ENCODE measurements around the gene MFSD2B.
A peak's percentile ranks its signal among the peaks of the same experiment; 100 is the strongest.

DNA sequence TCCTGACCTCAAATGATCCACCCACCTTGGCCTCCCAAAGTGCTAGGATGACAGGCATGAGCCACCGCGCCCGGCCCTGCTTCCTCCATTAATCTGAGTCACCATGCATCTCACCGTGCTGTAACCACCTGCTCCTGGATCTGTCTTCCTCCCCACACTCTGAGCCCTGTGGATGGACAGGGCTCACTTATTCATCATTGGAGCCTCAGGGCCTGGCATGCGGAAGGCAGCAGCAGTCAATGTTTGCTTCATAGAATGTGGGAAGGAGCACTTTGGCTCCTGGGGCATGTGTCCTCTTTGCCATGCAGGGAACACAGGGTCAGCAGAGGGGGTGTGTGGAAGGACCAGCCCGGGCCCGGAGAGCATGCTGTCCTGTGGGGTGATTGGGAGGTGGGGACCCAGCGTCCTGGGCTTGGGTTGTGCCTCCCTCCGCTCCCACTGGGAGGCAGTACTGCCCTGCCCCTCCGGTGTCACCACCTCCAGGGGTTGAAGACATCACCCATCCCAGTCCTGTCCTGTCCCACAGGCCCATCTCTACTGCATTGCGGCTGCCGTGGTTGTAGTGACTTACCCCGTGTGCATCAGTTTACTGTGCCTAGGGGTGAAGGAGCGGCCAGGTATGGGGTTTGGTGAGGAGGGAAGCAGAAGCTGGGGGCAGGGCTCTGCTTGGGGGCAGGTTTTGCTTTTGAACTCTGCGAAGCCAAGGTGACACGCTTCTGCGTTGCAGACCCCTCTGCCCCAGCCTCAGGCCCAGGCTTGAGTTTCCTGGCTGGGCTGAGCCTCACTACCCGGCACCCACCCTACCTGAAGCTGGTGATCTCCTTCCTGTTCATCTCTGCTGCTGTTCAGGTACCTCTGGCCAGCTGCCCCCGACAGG, 11.5 kb downstream of the MFSD2B start:
- TF ChIP-seq, protein P1, sequence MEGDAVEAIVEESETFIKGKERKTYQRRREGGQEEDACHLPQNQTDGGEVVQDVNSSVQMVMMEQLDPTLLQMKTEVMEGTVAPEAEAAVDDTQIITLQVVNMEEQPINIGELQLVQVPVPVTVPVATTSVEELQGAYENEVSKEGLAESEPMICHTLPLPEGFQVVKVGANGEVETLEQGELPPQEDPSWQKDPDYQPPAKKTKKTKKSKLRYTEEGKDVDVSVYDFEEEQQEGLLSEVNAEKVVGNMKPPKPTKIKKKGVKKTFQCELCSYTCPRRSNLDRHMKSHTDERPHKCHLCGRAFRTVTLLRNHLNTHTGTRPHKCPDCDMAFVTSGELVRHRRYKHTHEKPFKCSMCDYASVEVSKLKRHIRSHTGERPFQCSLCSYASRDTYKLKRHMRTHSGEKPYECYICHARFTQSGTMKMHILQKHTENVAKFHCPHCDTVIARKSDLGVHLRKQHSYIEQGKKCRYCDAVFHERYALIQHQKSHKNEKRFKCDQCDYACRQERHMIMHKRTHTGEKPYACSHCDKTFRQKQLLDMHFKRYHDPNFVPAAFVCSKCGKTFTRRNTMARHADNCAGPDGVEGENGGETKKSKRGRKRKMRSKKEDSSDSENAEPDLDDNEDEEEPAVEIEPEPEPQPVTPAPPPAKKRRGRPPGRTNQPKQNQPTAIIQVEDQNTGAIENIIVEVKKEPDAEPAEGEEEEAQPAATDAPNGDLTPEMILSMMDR (IDR thresholded peaks at IDR 0.05): peak; percentile 38; the same call in 1 of the 2 replicates
- TF ChIP-seq POLR2AphosphoS5 (IDR thresholded peaks at IDR 0.05; ENCODE audit: low read depth, low read length): no peak
- TF ChIP-seq, protein P2, sequence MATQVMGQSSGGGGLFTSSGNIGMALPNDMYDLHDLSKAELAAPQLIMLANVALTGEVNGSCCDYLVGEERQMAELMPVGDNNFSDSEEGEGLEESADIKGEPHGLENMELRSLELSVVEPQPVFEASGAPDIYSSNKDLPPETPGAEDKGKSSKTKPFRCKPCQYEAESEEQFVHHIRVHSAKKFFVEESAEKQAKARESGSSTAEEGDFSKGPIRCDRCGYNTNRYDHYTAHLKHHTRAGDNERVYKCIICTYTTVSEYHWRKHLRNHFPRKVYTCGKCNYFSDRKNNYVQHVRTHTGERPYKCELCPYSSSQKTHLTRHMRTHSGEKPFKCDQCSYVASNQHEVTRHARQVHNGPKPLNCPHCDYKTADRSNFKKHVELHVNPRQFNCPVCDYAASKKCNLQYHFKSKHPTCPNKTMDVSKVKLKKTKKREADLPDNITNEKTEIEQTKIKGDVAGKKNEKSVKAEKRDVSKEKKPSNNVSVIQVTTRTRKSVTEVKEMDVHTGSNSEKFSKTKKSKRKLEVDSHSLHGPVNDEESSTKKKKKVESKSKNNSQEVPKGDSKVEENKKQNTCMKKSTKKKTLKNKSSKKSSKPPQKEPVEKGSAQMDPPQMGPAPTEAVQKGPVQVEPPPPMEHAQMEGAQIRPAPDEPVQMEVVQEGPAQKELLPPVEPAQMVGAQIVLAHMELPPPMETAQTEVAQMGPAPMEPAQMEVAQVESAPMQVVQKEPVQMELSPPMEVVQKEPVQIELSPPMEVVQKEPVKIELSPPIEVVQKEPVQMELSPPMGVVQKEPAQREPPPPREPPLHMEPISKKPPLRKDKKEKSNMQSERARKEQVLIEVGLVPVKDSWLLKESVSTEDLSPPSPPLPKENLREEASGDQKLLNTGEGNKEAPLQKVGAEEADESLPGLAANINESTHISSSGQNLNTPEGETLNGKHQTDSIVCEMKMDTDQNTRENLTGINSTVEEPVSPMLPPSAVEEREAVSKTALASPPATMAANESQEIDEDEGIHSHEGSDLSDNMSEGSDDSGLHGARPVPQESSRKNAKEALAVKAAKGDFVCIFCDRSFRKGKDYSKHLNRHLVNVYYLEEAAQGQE (IDR thresholded peaks at IDR 0.05; ENCODE audit: insufficient read depth in 1 of 2, low read depth in 2 of 2, low read length in 1 of 2): no peak
- TF ChIP-seq SIN3A (IDR thresholded peaks at IDR 0.05; ENCODE audit: borderline replicate concordance, insufficient read depth, low read depth, low read length): no peak

Measured in Panc1 (cell line).